GM23338 (cell line): Measurements from ENCODE around the gene WFS1. TPM values are rescaled to one million over a fixed set of nuclear protein-coding genes. Genes with fewer than 3 reads are reported as not detected.

Source experiments
- ATAC-seq: fragments of 200-7000 bp; cut with Tn5 transposase; 3 replicates; pipeline ENCODE4 v1.9.1; 2020
- DNase-seq: peaks from one replicate; pipeline ENCODE4 v3.0.0-alpha.2; 2015; ENCODE audit warnings: low spot score
- H2AFZ ChIP-seq: fragments of 200-600 bp; sonication (generic); 2 replicates; pipeline ENCODE4 v1.8.0; 2016; ENCODE audit warnings: antibody characterized with exemption, mild to moderate bottlenecking, moderate library complexity
- H3F3A ChIP-seq: fragments of 200-600 bp; sonication (generic); replicated peaks from 2 replicates; pipeline ENCODE4 v1.8.0; 2017; ENCODE audit warnings: antibody characterized with exemption, mixed run types, low read depth
- H3K27ac ChIP-seq: fragments of 200-600 bp; sonication (generic); 2 replicates; pipeline ENCODE4 v1.6.1; 2016; ENCODE audit warnings: low read depth
- H3K27me3 ChIP-seq: fragments of 200-600 bp; sonication (generic); 2 replicates; pipeline ENCODE4 v1.8.0; 2016; ENCODE audit warnings: mild to moderate bottlenecking, mixed run types, moderate library complexity; ENCODE audit not compliant: insufficient read depth
- H3K36me3 ChIP-seq: fragments of 200-600 bp; sonication (generic); 2 replicates; pipeline ENCODE4 v1.8.0; 2016; ENCODE audit warnings: mild to moderate bottlenecking; ENCODE audit not compliant: insufficient read depth
- H3K4me1 ChIP-seq: fragments of 200-600 bp; sonication (generic); 2 replicates; pipeline ENCODE4 v1.8.0; 2016; ENCODE audit warnings: mild to moderate bottlenecking, moderate library complexity; ENCODE audit not compliant: insufficient read depth
- H3K4me2 ChIP-seq: fragments of 200-600 bp; sonication (generic); 2 replicates; pipeline ENCODE4 v1.7.1; 2017; ENCODE audit warnings: mixed run types
- H3K4me3 ChIP-seq: fragments of 200-600 bp; sonication (generic); 2 replicates; pipeline ENCODE4 v1.6.1; 2016; ENCODE audit warnings: mixed run types
- H3K79me2 ChIP-seq: fragments of 200-600 bp; sonication (generic); replicated peaks from 2 replicates; pipeline ENCODE4 v1.8.0; 2017; ENCODE audit warnings: mild to moderate bottlenecking; ENCODE audit not compliant: insufficient read depth
- H3K9me2 ChIP-seq: fragments of 200-600 bp; sonication (generic); 2 replicates; pipeline ENCODE4 v1.8.0; 2017; ENCODE audit not compliant: insufficient read depth
- H4K20me1 ChIP-seq: fragments of 200-600 bp; sonication (generic); replicated peaks from 2 replicates; pipeline ENCODE4 v1.8.0; 2017; ENCODE audit warnings: mild to moderate bottlenecking; ENCODE audit not compliant: insufficient read depth
- H3K27ac Mint-ChIP-seq: 2 replicates; pipeline ENCODE4 v1.8.0; 2020; ENCODE audit warnings: inconsistent platforms, mild to moderate bottlenecking, moderate library complexity, mixed read lengths
- H3K27me3 Mint-ChIP-seq: 3 replicates; pipeline ENCODE4 v1.8.0; 2022; ENCODE audit warnings: low read depth, mild to moderate bottlenecking, moderate library complexity, mixed read lengths, inconsistent platforms; ENCODE audit not compliant: insufficient read depth, poor library complexity
- H3K36me3 Mint-ChIP-seq: 3 replicates; pipeline ENCODE4 v1.8.0; 2021; ENCODE audit warnings: low read depth, mild to moderate bottlenecking, inconsistent platforms, moderate library complexity, mixed read lengths
- H3K4me1 Mint-ChIP-seq: 3 replicates; pipeline ENCODE4 v1.8.0; 2020; ENCODE audit warnings: mild to moderate bottlenecking, inconsistent platforms, mixed read lengths
- H3K4me3 Mint-ChIP-seq: 3 replicates; pipeline ENCODE4 v1.8.0; 2021; ENCODE audit warnings: moderate library complexity, mild to moderate bottlenecking, inconsistent platforms, mixed read lengths
- H3K9me3 Mint-ChIP-seq: 3 replicates; pipeline ENCODE4 v1.8.0; 2020; ENCODE audit warnings: moderate library complexity, mild to moderate bottlenecking, inconsistent platforms, mixed read lengths
- CREB1 ChIP-seq: fragments of 250-450 bp; sonication (Bioruptor Pico); IDR thresholded peaks from 2 replicates; pipeline ENCODE4 v1.5.0; 2020; ENCODE audit warnings: low read depth, mild to moderate bottlenecking, moderate library complexity
- CTCF ChIP-seq, 2 experiments: fragments of 200-600 bp in 1 of 2; sonication (generic) in 1 of 2; conservative IDR thresholded peaks; 2 replicates each; pipeline versions ENCODE4 v1.5.1 to v1.6.1; 2016 to 2017; ENCODE audit warnings: antibody characterized with exemption in 2 of 2, low read depth in 2 of 2, mild to moderate bottlenecking in 2 of 2, moderate library complexity in 1 of 2
- ETS1 ChIP-seq: IDR thresholded peaks from 2 replicates; pipeline ENCODE4 v1.6.1; 2016; ENCODE audit warnings: antibody characterized with exemption
- EZH2phosphoT487 ChIP-seq: fragments of 200-600 bp; sonication (generic); IDR thresholded peaks from one replicate; pipeline ENCODE4 v1.8.1; 2018; ENCODE audit warnings: antibody characterized with exemption; ENCODE audit not compliant: unreplicated experiment
- JUNB ChIP-seq: IDR thresholded peaks from one replicate; pipeline ENCODE4 v1.6.1; 2016; ENCODE audit warnings: antibody characterized with exemption; ENCODE audit not compliant: unreplicated experiment
- NANOG ChIP-seq: IDR thresholded peaks from 2 replicates; pipeline ENCODE4 v1.6.1; 2016; ENCODE audit warnings: antibody characterized with exemption, borderline replicate concordance
- POLR2AphosphoS5 ChIP-seq: IDR thresholded peaks from 2 replicates; pipeline ENCODE4 v1.6.1; 2016; ENCODE audit warnings: antibody characterized with exemption, low read depth
- REST ChIP-seq: IDR thresholded peaks from one replicate; pipeline ENCODE4 v1.6.1; 2018; ENCODE audit warnings: antibody characterized with exemption; ENCODE audit not compliant: unreplicated experiment
- STAT1 ChIP-seq: IDR thresholded peaks from one replicate; pipeline ENCODE4 v1.6.1; 2016; ENCODE audit warnings: antibody characterized with exemption; ENCODE audit not compliant: unreplicated experiment
- ZNF114 ChIP-seq: fragments of 250-450 bp; sonication (Bioruptor Pico); IDR thresholded peaks from 2 replicates; pipeline ENCODE4 v1.5.0; 2020; ENCODE audit warnings: mild to moderate bottlenecking, moderate library complexity
- ZNF331 ChIP-seq: fragments of 250-450 bp; sonication (Bioruptor Pico); IDR thresholded peaks from 2 replicates; pipeline ENCODE4 v1.5.0; 2020; ENCODE audit warnings: low read depth, mild to moderate bottlenecking, moderate library complexity
- ZNF462 ChIP-seq: fragments of 250-450 bp; sonication (Bioruptor Pico); IDR thresholded peaks from 2 replicates; pipeline ENCODE4 v1.5.0; 2020; ENCODE audit warnings: mild to moderate bottlenecking, moderate library complexity
- polyA plus RNA-seq: library from polyadenylated mRNA; unstranded; fragments of >200 nt; fragmentation: Nextera tagmentation; extraction: Ambion mirVana; gene quantifications from 2 replicates; pipeline ENCODE4 v1.2.1, GENCODE V29; 2016
- total RNA-seq: library from RNA; depleted of rRNA; stranded (reverse); fragments of >200 nt; shearing (Covaris generic); gene quantifications from 2 replicates; pipeline ENCODE4 v1.2.3, GENCODE V29; 2014

Gene WFS1
- total and polyA plus RNA-seq, 2 experiments from 2014 or later = 24.7 to 45.4 TPM

- ATAC-seq = no peak
Observed at GRCh38 chr4:6348408-6348807, 78.8 kb downstream of the WFS1 start.

More at GRCh38 chr4:6348408-6348807, 78.8 kb downstream of the WFS1 start:
- Histone ChIP-seq H3K27me3 (no peaks in the 10 kb centered on the region), H3K4me1 (no peaks in the 10 kb centered on the region), H4K20me1 (no peaks in the 10 kb centered on the region), H3K9me2 (no peaks in the 10 kb centered on the region), H3F3A (no peaks in the 10 kb centered on the region), H3K79me2 (no peaks in the 10 kb centered on the region), H3K4me2 (no peak overlapping the region), H3K36me3 (no peaks in the 10 kb centered on the region), H3K4me3 (no peak overlapping the region), H2AFZ (no peak overlapping the region), H3K27ac (no peak overlapping the region)
- Mint-ChIP-seq H3K4me3 (no peak overlapping the region), H3K27ac (no peak overlapping the region), H3K4me1 (peaks cover 7% of the 10 kb centered on the region), H3K27me3 (no peaks in the 10 kb centered on the region), H3K9me3 (no peaks in the 10 kb centered on the region), H3K36me3 (no peaks in the 10 kb centered on the region)
- DNase-seq = no peak
- TF ChIP-seq JUNB (no peak), STAT1 (no peak), REST (no peak), NANOG (no peak), POLR2AphosphoS5 (no peak), ETS1 (no peak), EZH2phosphoT487 (no peak), ZNF114 (CRISPR knock-in tag) (no peak), CREB1 (no peak), ZNF331 (no peak), ZNF462 (CRISPR knock-in tag) (no peak), CTCF (conservative IDR thresholded peaks at IDR 0.05; ENCODE audit: low read depth in 2 of 2) (no peak)
